ENCODE measurements around the gene COL4A5. TPM values are rescaled to one million over a fixed set of nuclear protein-coding genes. Genes with fewer than 3 reads are reported as not detected.
"Not testable (repeated sequence)": the region's sequence is repeated elsewhere in the genome, so short reads cannot be mapped to it uniquely, and the experiment has no call there.

COL4A5 gene
- total RNA-seq, 1 donor = under 0.01 TPM

- DNase-seq (ENCODE audit: low read depth in 2 of 3, low spot score in 2 of 3) = no peak
These were observed 7.7 kb downstream of the COL4A5 start for GRCh38 chrX:108447303-108447702.

- DNase-seq (ENCODE audit: low read depth in 2 of 3, low spot score in 2 of 3) = no peak
These were observed 14.2 kb downstream of the COL4A5 start for GRCh38 chrX:108453841-108454240.

GRCh38 chrX:108456971-108457477 is 17.4 kb downstream of the COL4A5 start:
- no peak for DNase-seq (ENCODE audit: low read depth in 2 of 3, low spot score in 2 of 3)

- DNase-seq (ENCODE audit: low read depth in 2 of 3, low spot score in 2 of 3) = no peak
These were observed 25.0 kb downstream of the COL4A5 start for GRCh38 chrX:108464604-108465003.

- DNase-seq (ENCODE audit: low read depth in 2 of 3, low spot score in 2 of 3) = no peak
These were observed 28.8 kb downstream of the COL4A5 start for GRCh38 chrX:108468486-108468885.

GRCh38 chrX:108473979-108474378 is 34.3 kb downstream of the COL4A5 start:
- DNase-seq (ENCODE audit: low read depth in 2 of 3, low spot score in 2 of 3) = no peak

GRCh38 chrX:108481528-108481927 is 41.9 kb downstream of the COL4A5 start:
- not testable (repeated sequence) for DNase-seq (ENCODE audit: low read depth in 2 of 3, low spot score in 2 of 3)

GRCh38 chrX:108484251-108484650 is 44.6 kb downstream of the COL4A5 start:
- no peak for DNase-seq (ENCODE audit: low read depth in 2 of 3, low spot score in 2 of 3)

- DNase-seq (ENCODE audit: low read depth in 2 of 3, low spot score in 2 of 3) = no peak
These were observed 46.3 kb downstream of the COL4A5 start for GRCh38 chrX:108485960-108486359.

- DNase-seq (ENCODE audit: low read depth in 2 of 3, low spot score in 2 of 3) = no peak
These were observed 54.9 kb downstream of the COL4A5 start for GRCh38 chrX:108494406-108495090.

- no peak for DNase-seq (ENCODE audit: low read depth in 2 of 3, low spot score in 2 of 3)
These were observed 72.1 kb downstream of the COL4A5 start for GRCh38 chrX:108511721-108512120.

- no peak for DNase-seq (ENCODE audit: low read depth in 2 of 3, low spot score in 2 of 3)
These were observed 76.5 kb downstream of the COL4A5 start for GRCh38 chrX:108516184-108516583.

GRCh38 chrX:108527724-108528123 is 88.1 kb downstream of the COL4A5 start:
- no peak for DNase-seq (ENCODE audit: low read depth in 2 of 3, low spot score in 2 of 3)

- peak in 1 of 3 donors; percentile 18 for DNase-seq (ENCODE audit: low read depth in 2 of 3, low spot score in 2 of 3)
These were observed 97.4 kb downstream of the COL4A5 start for GRCh38 chrX:108537005-108537404.

GRCh38 chrX:108541286-108541685 is 101.6 kb downstream of the COL4A5 start:
- no peak for DNase-seq (ENCODE audit: low read depth in 2 of 3, low spot score in 2 of 3)

GRCh38 chrX:108557580-108557979 is 117.9 kb downstream of the COL4A5 start:
- no peak for DNase-seq (ENCODE audit: low read depth in 2 of 3, low spot score in 2 of 3)

GRCh38 chrX:108558217-108558616 is 118.6 kb downstream of the COL4A5 start:
- DNase-seq (ENCODE audit: low read depth in 2 of 3, low spot score in 2 of 3) = no peak

- no peak for DNase-seq (ENCODE audit: low read depth in 2 of 3, low spot score in 2 of 3)
These were observed 133.5 kb downstream of the COL4A5 start for GRCh38 chrX:108573136-108573535.

- no peak for DNase-seq (ENCODE audit: low read depth in 2 of 3, low spot score in 2 of 3)
These were observed 142.5 kb downstream of the COL4A5 start for GRCh38 chrX:108582151-108582550.

GRCh38 chrX:108584617-108585211 is 145.1 kb downstream of the COL4A5 start:
- DNase-seq (ENCODE audit: low read depth in 2 of 3, low spot score in 2 of 3) = peak in 1 of 3 donors; percentile 1

- no peak for DNase-seq (ENCODE audit: low read depth in 2 of 3, low spot score in 2 of 3)
These were observed 150.9 kb downstream of the COL4A5 start for GRCh38 chrX:108590496-108590895.

- DNase-seq (ENCODE audit: low read depth in 2 of 3, low spot score in 2 of 3) = no peak
These were observed 161.6 kb downstream of the COL4A5 start for GRCh38 chrX:108601276-108601675.

Measured in hematopoietic multipotent progenitor cell (in vitro differentiated cells).